GM18868 (cell line): Measurements from ENCODE around the gene ANO10.
"Not testable (repeated sequence)": the region's sequence is repeated elsewhere in the genome, so short reads cannot be mapped to it uniquely, and the experiment has no call there.

ENCODE experiments used
- ATAC-seq: cut with Tn5 transposase; IDR thresholded peaks from one replicate; pipeline ENCODE4 v1.9.1; 2021; ENCODE audit warnings: mild to moderate bottlenecking, moderate library complexity; ENCODE audit not compliant: unreplicated experiment

The ANO10 gene

GRCh38 chr3:43523454-43524053 lies 98.3 kb downstream of the ANO10 start:
- no peak for ATAC-seq

GRCh38 chr3:43522727-43523362 lies 99.0 kb downstream of the ANO10 start:
- no peak for ATAC-seq

- no peak for ATAC-seq
Observed at GRCh38 chr3:43521941-43522340, 99.9 kb downstream of the ANO10 start.

- ATAC-seq = not testable (repeated sequence)
Observed at GRCh38 chr3:43518515-43518914, 103.3 kb downstream of the ANO10 start.

- no peak for ATAC-seq
Observed at GRCh38 chr3:43515970-43516635, 105.7 kb downstream of the ANO10 start.

GRCh38 chr3:43515208-43515917 lies 106.4 kb downstream of the ANO10 start:
- ATAC-seq = no peak

- no peak for ATAC-seq
Observed at GRCh38 chr3:43512754-43513404, 108.9 kb downstream of the ANO10 start.

GRCh38 chr3:43506644-43507043 lies 115.2 kb downstream of the ANO10 start:
- no peak for ATAC-seq

- ATAC-seq = no peak
Observed at GRCh38 chr3:43505351-43505750, 116.5 kb downstream of the ANO10 start.

GRCh38 chr3:43503067-43503728 lies 118.6 kb downstream of the ANO10 start:
- no peak for ATAC-seq

- ATAC-seq = no peak
Observed at GRCh38 chr3:43499256-43499655, 122.6 kb downstream of the ANO10 start.

- no peak for ATAC-seq
Observed at GRCh38 chr3:43497905-43498365, 123.9 kb downstream of the ANO10 start.

GRCh38 chr3:43497422-43497821 lies 124.4 kb downstream of the ANO10 start:
- no peak for ATAC-seq

- ATAC-seq = no peak
Observed at GRCh38 chr3:43496740-43497375, 125.0 kb downstream of the ANO10 start.

GRCh38 chr3:43492932-43493331 lies 128.9 kb downstream of the ANO10 start:
- ATAC-seq = not testable (repeated sequence)

GRCh38 chr3:43491807-43492206 lies 130.0 kb downstream of the ANO10 start:
- not testable (repeated sequence) for ATAC-seq

- ATAC-seq = no peak
Observed at GRCh38 chr3:43490640-43491185, 131.1 kb downstream of the ANO10 start.

GRCh38 chr3:43489930-43490329 lies 131.9 kb downstream of the ANO10 start:
- ATAC-seq = no peak

- no peak for ATAC-seq
Observed at GRCh38 chr3:43485931-43486330, 135.9 kb downstream of the ANO10 start.
